Measurements from ENCODE around the gene STARD3.

STARD3 gene

GRCh38 chr17:39672522-39673334 lies 35.8 kb downstream of the STARD3 start:
- DNase-seq (ENCODE audit: low read depth in 2 of 2) = no peak

- DNase-seq (ENCODE audit: low read depth in 2 of 2) = no peak
These were observed 36.6 kb downstream of the STARD3 start for GRCh38 chr17:39673335-39674081.

- no peak for DNase-seq (ENCODE audit: low read depth in 2 of 2)
These were observed 37.2 kb downstream of the STARD3 start for GRCh38 chr17:39674179-39674578.

- no peak for DNase-seq (ENCODE audit: low read depth in 2 of 2)
These were observed 37.9 kb downstream of the STARD3 start for GRCh38 chr17:39674702-39675389.

GRCh38 chr17:39675390-39676082 lies 38.6 kb downstream of the STARD3 start:
- DNase-seq (ENCODE audit: low read depth in 2 of 2) = no peak

- DNase-seq (ENCODE audit: low read depth in 2 of 2) = peak in 1 of 2 donors; percentile 15
These were observed 39.4 kb downstream of the STARD3 start for GRCh38 chr17:39676198-39676819.

GRCh38 chr17:39677072-39677471 lies 40.1 kb downstream of the STARD3 start:
- DNase-seq (ENCODE audit: low read depth in 2 of 2) = no peak

- no peak for DNase-seq (ENCODE audit: low read depth in 2 of 2)
These were observed 40.8 kb downstream of the STARD3 start for GRCh38 chr17:39677542-39678339.

GRCh38 chr17:39678340-39679116 lies 41.6 kb downstream of the STARD3 start:
- DNase-seq (ENCODE audit: low read depth in 2 of 2) = no peak

GRCh38 chr17:39679521-39680192 lies 42.7 kb downstream of the STARD3 start:
- DNase-seq (ENCODE audit: low read depth in 2 of 2) = no peak

GRCh38 chr17:39683295-39683939 lies 46.5 kb downstream of the STARD3 start:
- DNase-seq (ENCODE audit: low read depth in 2 of 2) = no peak

GRCh38 chr17:39684369-39685192 lies 47.6 kb downstream of the STARD3 start:
- no peak for DNase-seq (ENCODE audit: low read depth in 2 of 2)

GRCh38 chr17:39687101-39687545 lies 50.2 kb downstream of the STARD3 start:
- no peak for DNase-seq (ENCODE audit: low read depth in 2 of 2)

- peak; percentile 65 to 71 for DNase-seq (ENCODE audit: low read depth in 2 of 2)
These were observed 50.9 kb downstream of the STARD3 start, which contains the start of gene PGAP3 for GRCh38 chr17:39687546-39688474. PGAP3 (minus strand) TSS chr17:39688057; CDS start chr17:39688014, 43 bp downstream.

GRCh38 chr17:39688475-39688835 lies 51.5 kb downstream of the STARD3 start:
- no peak for DNase-seq (ENCODE audit: low read depth in 2 of 2)

- no peak for DNase-seq (ENCODE audit: low read depth in 2 of 2)
These were observed 52.0 kb downstream of the STARD3 start for GRCh38 chr17:39688945-39689344.

GRCh38 chr17:39694593-39694992 lies 57.6 kb downstream of the STARD3 start:
- no peak for DNase-seq (ENCODE audit: low read depth in 2 of 2)
